Left ventricle myocardium inferior (tissue), 1 donor: Measurements from ENCODE around the gene BOD1. TPM values are rescaled to one million over a fixed set of nuclear protein-coding genes. Genes with fewer than 3 reads are reported as not detected.

Experiments
- DNase-seq: peaks from one replicate; pipeline ENCODE4 v3.0.0-alpha.2; 2020
- H3K27ac ChIP-seq: fragments of 200-600 bp; replicated peaks from 2 replicates; pipeline ENCODE4 v1.8.0; 2021
- H3K27me3 ChIP-seq: fragments of 200-600 bp; 2 replicates; pipeline ENCODE4 v1.8.0; 2021; ENCODE audit warnings: low read depth
- H3K36me3 ChIP-seq: fragments of 200-600 bp; 2 replicates; pipeline ENCODE4 v1.8.0; 2021
- H3K4me1 ChIP-seq: fragments of 200-600 bp; 2 replicates; pipeline ENCODE4 v1.8.0; 2021
- H3K4me3 ChIP-seq: fragments of 200-600 bp; 2 replicates; pipeline ENCODE4 v1.8.0; 2021; ENCODE audit warnings: mild to moderate bottlenecking, moderate library complexity
- H3K9me3 ChIP-seq: fragments of 200-600 bp; replicated peaks from 2 replicates; pipeline ENCODE4 v1.8.0; 2021
- CTCF ChIP-seq: fragments of 200-600 bp; IDR thresholded peaks from 2 replicates; pipeline ENCODE4 v1.8.0; 2021; ENCODE audit warnings: antibody characterized with exemption, mild to moderate bottlenecking, borderline replicate concordance
- intact Hi-C: fragments of 100-400 bp; cut with micrococcal nuclease; formaldehyde crosslinking; loops from one replicate; pipeline ENCODE4 v1.11.0; 2022
- total RNA-seq: library from RNA; stranded (reverse); fragmentation: NEBNext Ultra II Directional; extraction: Animal tissue kit (Norgen Biotek cat#: 25700); gene quantifications from one replicate; pipeline ENCODE4 v1.2.1, GENCODE V29; 2021
- donor health status: DM: no; HTN: yes; CAD: no; lungs with severe emphysema.

The BOD1 gene
- total RNA-seq, 1 donor from 2014 or later, result 48.7 TPM

DNA sequence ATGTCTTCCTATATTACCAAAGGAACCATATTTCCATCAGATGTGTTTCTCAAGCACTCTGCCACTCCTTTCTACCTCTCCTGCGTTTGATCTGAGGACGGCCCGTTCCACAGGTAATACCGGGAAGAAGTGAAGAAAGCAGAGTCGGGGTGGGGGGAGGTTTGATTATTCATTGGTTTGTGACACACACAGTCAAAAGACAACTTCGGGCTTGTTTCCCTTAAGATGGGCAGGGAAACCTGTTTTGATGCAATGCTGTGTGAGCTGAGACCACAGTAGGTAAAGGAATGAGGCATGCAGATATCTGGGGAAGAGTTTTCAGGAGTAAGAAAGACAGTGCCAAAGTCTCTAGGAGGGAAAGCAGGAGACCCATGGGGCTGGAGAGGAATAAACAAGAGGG is 54.0 kb downstream of the BOD1 start:
- Histone ChIP-seq H3K4me3 (no peak overlapping the region), H3K4me1 (no peaks in the 10 kb centered on the region), H3K9me3 (peaks cover 17% of the 10 kb centered on the region), H3K27ac (no peak overlapping the region), H3K27me3 (peaks cover 5% of the 10 kb centered on the region), H3K36me3 (no peaks in the 10 kb centered on the region)
- DNase-seq, result no peak
- intact Hi-C loops, result no loop called here
- no peak for TF ChIP-seq CTCF
